Measurements from ENCODE around the gene PEX14.

- TF ChIP-seq EZH2 (IDR thresholded peaks at IDR 0.05; ENCODE audit: low read length) = no peak
- no peak for TF ChIP-seq CTCF (optimal IDR thresholded peaks at IDR 0.05 in 1 of 3, IDR thresholded peaks at IDR 0.05 in 1 of 3, conservative IDR thresholded peaks at IDR 0.05 in 1 of 3; ENCODE audit: extremely low read depth in 1 of 3, insufficient read depth in 2 of 3, low read length in 3 of 3)
Observed at GRCh38 chr1:10532362-10532761, 57.6 kb downstream of the PEX14 start.

Measured in keratinocyte (primary cell).